Measurements from ENCODE around the gene LRRC38. TPM values are rescaled to one million over a fixed set of nuclear protein-coding genes. Genes with fewer than 3 reads are reported as not detected.
A peak's percentile ranks its signal among the peaks of the same experiment; 100 is the strongest.

Gene LRRC38
- total and polyA plus RNA-seq, 5 experiments from 2014 or later = not detected

DNA sequence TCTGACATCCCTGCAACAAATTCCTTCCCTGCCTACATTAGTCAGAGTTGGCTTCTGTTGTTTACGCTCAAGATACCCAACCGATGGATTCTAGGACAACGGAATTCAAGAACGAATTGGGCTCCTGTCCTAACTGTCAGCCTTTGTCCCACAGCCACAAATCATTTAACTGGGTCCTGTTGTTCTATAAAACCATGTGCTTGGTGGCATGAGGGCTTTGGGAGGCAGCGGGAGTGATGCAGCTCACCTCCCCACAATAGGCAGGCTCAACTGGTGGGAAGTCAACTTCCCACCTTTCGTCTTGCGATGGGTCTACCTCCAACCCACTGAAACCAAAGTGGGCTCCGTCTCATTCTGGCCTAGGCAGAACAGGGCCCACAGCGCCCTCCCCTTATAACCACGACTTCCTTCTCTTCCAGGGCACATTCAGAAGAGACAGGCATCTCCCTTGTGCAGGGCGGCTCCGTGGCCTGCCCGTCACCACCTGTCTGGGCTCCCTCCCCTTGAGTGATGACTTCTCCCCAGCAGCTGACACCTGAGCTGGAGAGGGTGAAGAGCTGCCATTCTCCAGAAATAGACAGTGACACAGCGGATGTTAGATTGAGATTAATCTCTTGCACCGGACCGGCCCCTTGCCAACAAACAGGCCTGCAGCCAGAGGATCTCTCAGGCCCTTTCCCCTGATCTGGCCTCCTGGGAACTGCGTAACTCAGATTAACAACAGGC is 26.5 kb downstream of the LRRC38 start:
- POLR2A ChIA-PET = no interaction called here
- Mint-ChIP-seq H3K27ac (no peak overlapping the region), H3K9me3 (no peaks in the 10 kb centered on the region), H3K4me1 (peaks cover 0 to 8% (median 3%) of the 10 kb centered on the region in 4 donors), H3K4me3 (no peak overlapping the region), H3K36me3 (no peaks in the 10 kb centered on the region), H3K27me3 (peaks cover 2 to 31% (median 9%) of the 10 kb centered on the region in 5 donors)
- no peak for DNase-seq
- ATAC-seq = no peak

DNA sequence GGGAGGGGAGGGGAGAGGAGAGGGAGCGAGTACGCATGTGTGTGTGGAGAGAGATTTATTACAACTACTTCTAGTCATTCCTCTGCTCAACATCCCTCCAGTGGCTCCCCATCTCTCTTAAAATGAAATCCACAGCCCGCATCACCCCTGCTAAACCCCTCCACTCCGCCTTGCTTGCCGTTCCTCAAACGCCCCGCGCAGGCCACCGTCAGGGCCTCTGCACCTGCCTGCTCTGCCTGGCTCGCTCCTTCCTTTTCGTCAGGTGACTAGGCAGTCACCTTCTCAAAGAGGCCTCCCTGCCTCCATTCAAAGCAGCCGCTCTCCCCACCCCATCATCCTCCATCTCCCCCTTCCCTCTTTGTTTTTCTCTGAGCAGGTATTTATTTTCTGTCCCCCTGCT is 29.9 kb downstream of the LRRC38 start:
- peaks cover 2 to 19% (median 9%) of the 10 kb centered on the region in 5 donors for H3K27me3 Mint-ChIP-seq
- H3K36me3 Mint-ChIP-seq = no peaks in the 10 kb centered on the region
- POLR2A ChIA-PET = no interaction called here
- no peaks in the 10 kb centered on the region for H3K9me3 Mint-ChIP-seq
- DNase-seq = no peak
- ATAC-seq = no peak
- peak overlapping the region in 1 of 10 donors; percentile 36 for H3K4me3 Mint-ChIP-seq
- peaks cover 8 to 17% (median 12%) of the 10 kb centered on the region in 4 donors for H3K4me1 Mint-ChIP-seq
- no peak overlapping the region for H3K27ac Mint-ChIP-seq

GRCh38 chr1:13482600-13482999 is 31.2 kb downstream of the LRRC38 start:
- POLR2A ChIA-PET = no interaction called here
- ATAC-seq (no peak), DNase-seq (no peak)
- Mint-ChIP-seq H3K27me3 (peaks cover 2 to 18% (median 9%) of the 10 kb centered on the region in 5 donors), H3K4me3 (no peak overlapping the region), H3K36me3 (no peaks in the 10 kb centered on the region), H3K27ac (no peak overlapping the region), H3K4me1 (peaks cover 12 to 23% (median 18%) of the 10 kb centered on the region in 4 donors), H3K9me3 (no peaks in the 10 kb centered on the region)

DNA sequence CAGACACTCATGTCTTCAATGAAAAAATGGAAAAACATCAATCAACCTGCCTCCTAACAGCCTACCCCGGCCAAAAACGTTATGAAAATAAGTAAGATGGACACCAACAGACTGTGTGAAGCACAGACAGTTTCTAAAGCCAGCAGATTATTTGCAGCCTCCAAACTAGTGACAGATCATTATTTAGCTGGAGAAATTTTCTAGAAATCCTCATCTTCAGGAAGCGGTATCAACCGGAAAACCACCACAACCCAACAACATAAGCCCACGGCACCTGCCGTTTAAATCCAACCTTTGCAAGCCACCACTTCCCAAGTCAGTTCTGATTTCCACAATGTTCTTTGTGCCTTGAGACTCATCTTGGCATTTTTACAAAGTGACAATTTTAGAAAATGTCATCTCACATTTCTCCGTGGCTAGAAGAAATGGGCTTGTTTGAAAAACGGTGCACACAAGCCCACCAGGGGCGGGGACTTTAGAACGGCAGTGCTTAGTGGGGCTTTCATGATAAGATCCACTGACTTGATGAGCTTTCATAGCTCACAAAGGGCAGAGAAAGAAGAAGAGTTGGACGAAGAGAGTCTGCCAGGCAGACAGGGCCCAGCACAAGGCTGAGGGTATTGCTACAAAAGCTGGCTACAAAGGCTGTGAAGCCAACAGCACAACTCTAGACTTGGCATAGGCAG is 34.5 kb downstream of the LRRC38 start:
- POLR2A ChIA-PET = interaction anchor here (0.6 kb wide), 1 partner anchor 45 kb away, joined by 3 read pairs; no protein-coding TSS in a partner anchor
- DNase-seq (no peak), ATAC-seq (peak in 1 of 2 donors; percentile 18)
- H3K9me3 Mint-ChIP-seq = peaks cover 0 to 6% (median 0%) of the 10 kb centered on the region in 9 donors
- peak overlapping the region; percentile 0 to 60 (median 28) for H3K4me3 Mint-ChIP-seq
- peak overlapping the region in 5 of 10 donors; percentile 4 to 69 (median 30) for H3K27ac Mint-ChIP-seq
- H3K4me1 Mint-ChIP-seq = peaks cover 11 to 21% (median 14%) of the 10 kb centered on the region in 4 donors
- H3K27me3 Mint-ChIP-seq = peaks cover 0 to 2% (median 0%) of the 10 kb centered on the region in 5 donors
- H3K36me3 Mint-ChIP-seq = no peaks in the 10 kb centered on the region

GRCh38 chr1:13478692-13479091 is 35.1 kb downstream of the LRRC38 start:
- Mint-ChIP-seq H3K9me3 (peaks cover 0 to 6% (median 0%) of the 10 kb centered on the region in 9 donors), H3K27ac (no peak overlapping the region), H3K27me3 (peaks cover 0 to 4% (median 0%) of the 10 kb centered on the region in 5 donors), H3K4me3 (peak overlapping the region in 3 of 10 donors; percentile 44 to 51 (median 45)), H3K36me3 (no peaks in the 10 kb centered on the region), H3K4me1 (peaks cover 11 to 21% (median 14%) of the 10 kb centered on the region in 4 donors)
- POLR2A ChIA-PET = interaction anchor here (0.6 kb wide), 1 partner anchor 46 kb away, joined by 3 read pairs; no protein-coding TSS in a partner anchor
- DNase-seq (no peak), ATAC-seq (no peak)

GRCh38 chr1:13469343-13469742 is 44.5 kb downstream of the LRRC38 start:
- H3K27ac Mint-ChIP-seq = no peak overlapping the region
- POLR2A ChIA-PET = no interaction called here
- H3K36me3 Mint-ChIP-seq = no peaks in the 10 kb centered on the region
- DNase-seq = no peak
- no peak for ATAC-seq
- no peak overlapping the region for H3K4me3 Mint-ChIP-seq
- H3K9me3 Mint-ChIP-seq = peaks cover 0 to 4% (median 0%) of the 10 kb centered on the region in 9 donors
- H3K27me3 Mint-ChIP-seq = peaks cover 0 to 14% (median 4%) of the 10 kb centered on the region in 5 donors
- H3K4me1 Mint-ChIP-seq = no peaks in the 10 kb centered on the region

DNA sequence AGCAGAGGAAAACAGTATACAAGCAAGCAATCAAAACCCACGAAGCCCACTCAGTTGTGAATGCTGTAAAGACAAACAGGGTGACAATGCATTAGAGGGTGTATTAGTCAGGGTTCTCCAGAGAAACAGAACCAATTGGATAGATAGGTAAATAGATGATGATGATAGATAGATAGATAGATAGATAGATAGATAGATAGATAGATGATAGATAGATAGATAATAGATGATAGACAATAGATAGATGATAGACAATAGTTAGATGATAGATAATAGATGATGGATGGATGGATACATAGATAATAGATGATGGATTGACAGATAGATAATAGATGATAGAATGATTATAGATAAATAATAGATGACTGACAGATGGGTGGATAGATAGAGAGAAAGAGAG is 48.3 kb downstream of the LRRC38 start:
- no peak overlapping the region for H3K27ac Mint-ChIP-seq
- ATAC-seq = no peak
- POLR2A ChIA-PET = no interaction called here
- DNase-seq = no peak
- no peaks in the 10 kb centered on the region for H3K4me1 Mint-ChIP-seq
- no peaks in the 10 kb centered on the region for H3K36me3 Mint-ChIP-seq
- no peak overlapping the region for H3K4me3 Mint-ChIP-seq
- peaks cover 0 to 6% (median 2%) of the 10 kb centered on the region in 5 donors for H3K27me3 Mint-ChIP-seq
- H3K9me3 Mint-ChIP-seq = no peaks in the 10 kb centered on the region

GRCh38 chr1:13462682-13463081 is 51.1 kb downstream of the LRRC38 start:
- H3K4me3 Mint-ChIP-seq = no peak overlapping the region
- peaks cover 0 to 2% (median 0%) of the 10 kb centered on the region in 3 donors for H3K36me3 Mint-ChIP-seq
- no peaks in the 10 kb centered on the region for H3K4me1 Mint-ChIP-seq
- DNase-seq = no peak
- peaks cover 0 to 5% (median 2%) of the 10 kb centered on the region in 5 donors for H3K27me3 Mint-ChIP-seq
- POLR2A ChIA-PET = no interaction called here
- no peak overlapping the region for H3K27ac Mint-ChIP-seq
- no peaks in the 10 kb centered on the region for H3K9me3 Mint-ChIP-seq
- ATAC-seq = no peak

- H3K27me3 Mint-ChIP-seq = peaks cover 2 to 6% (median 5%) of the 10 kb centered on the region in 5 donors
- DNase-seq (no peak), ATAC-seq (no peak)
- H3K4me1 Mint-ChIP-seq = no peaks in the 10 kb centered on the region
- H3K4me3 Mint-ChIP-seq = no peak overlapping the region
- POLR2A ChIA-PET = no interaction called here
- H3K36me3 Mint-ChIP-seq = peaks cover 0 to 2% (median 0%) of the 10 kb centered on the region in 3 donors
- H3K9me3 Mint-ChIP-seq = no peaks in the 10 kb centered on the region
- no peak overlapping the region for H3K27ac Mint-ChIP-seq
Observed at GRCh38 chr1:13461977-13462376, 51.8 kb downstream of the LRRC38 start.

GRCh38 chr1:13456904-13457532 is 56.8 kb downstream of the LRRC38 start:
- POLR2A ChIA-PET = interaction anchor here (0.6 kb wide), 1 partner anchor 329 kb away, joined by 3 read pairs; no protein-coding TSS in a partner anchor
- Mint-ChIP-seq H3K4me3 (no peak overlapping the region), H3K27me3 (peaks cover 3 to 20% (median 8%) of the 10 kb centered on the region in 5 donors), H3K27ac (no peak overlapping the region), H3K36me3 (peaks cover 0 to 2% (median 0%) of the 10 kb centered on the region in 3 donors), H3K4me1 (no peaks in the 10 kb centered on the region), H3K9me3 (peaks cover 0 to 7% (median 0%) of the 10 kb centered on the region in 9 donors)
- no peak for ATAC-seq
- DNase-seq = no peak

DNA sequence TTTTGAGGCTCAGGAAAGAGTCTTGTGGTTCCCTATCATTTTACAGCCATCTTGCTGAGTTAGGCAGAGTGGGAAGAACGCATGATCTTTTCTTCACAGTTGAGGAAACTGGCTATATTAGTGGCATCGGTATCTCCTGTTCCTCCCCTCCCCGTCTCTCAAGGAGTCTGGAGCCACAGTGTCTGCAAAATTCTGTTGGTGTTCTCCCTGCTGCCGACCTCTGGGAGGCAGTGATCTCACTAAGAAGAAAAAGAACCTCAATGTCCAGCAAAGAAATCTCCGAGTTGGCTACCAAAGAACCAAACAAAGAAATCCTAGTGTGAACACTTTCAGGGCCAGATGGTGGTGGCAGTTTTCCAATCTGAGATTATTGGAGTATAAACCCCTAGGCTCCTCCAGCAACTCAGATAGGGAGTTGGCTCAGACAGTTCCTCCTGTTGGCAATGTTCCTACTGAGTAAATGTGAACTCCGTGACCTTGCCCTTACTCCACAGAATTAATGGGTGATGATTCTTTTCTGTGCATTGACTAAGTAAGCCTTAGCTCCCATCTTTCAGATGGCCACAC is 62.3 kb downstream of the LRRC38 start:
- no peaks in the 10 kb centered on the region for H3K36me3 Mint-ChIP-seq
- no peak overlapping the region for H3K27ac Mint-ChIP-seq
- peaks cover 0 to 7% (median 0%) of the 10 kb centered on the region in 9 donors for H3K9me3 Mint-ChIP-seq
- POLR2A ChIA-PET = no interaction called here
- H3K4me3 Mint-ChIP-seq = no peak overlapping the region
- ATAC-seq (no peak), DNase-seq (no peak)
- H3K27me3 Mint-ChIP-seq = peaks cover 0 to 10% (median 5%) of the 10 kb centered on the region in 5 donors
- no peaks in the 10 kb centered on the region for H3K4me1 Mint-ChIP-seq

- POLR2A ChIA-PET = no interaction called here
- no peak for DNase-seq
- Mint-ChIP-seq H3K4me1 (no peaks in the 10 kb centered on the region), H3K27ac (no peak overlapping the region), H3K27me3 (peaks cover 0 to 6% (median 3%) of the 10 kb centered on the region in 5 donors), H3K4me3 (no peak overlapping the region), H3K9me3 (peaks cover 0 to 4% (median 0%) of the 10 kb centered on the region in 9 donors), H3K36me3 (no peaks in the 10 kb centered on the region)
- no peak for ATAC-seq
Observed at GRCh38 chr1:13450204-13450603, 63.6 kb downstream of the LRRC38 start.

Data from naive thymus-derived CD8-positive, alpha-beta T cell (primary cell).